ENCODE measurements around the gene MAST3.
A peak's percentile ranks its signal among the peaks of the same experiment; 100 is the strongest.

MAST3 gene

GRCh38 chr19:18112989-18113478, 15.5 kb downstream of the MAST3 start (continued):
- TF ChIP-seq ZNF2 (tag by site-specific recombination; IDR thresholded peaks at IDR 0.05), result peak; percentile 59; the same call in 1 of the 2 replicates
- TF ChIP-seq KLF17 (tag by site-specific recombination; IDR thresholded peaks at IDR 0.05), result peak; percentile 49; the same call in 1 of the 2 replicates
- peak; percentile 64; the same call in 1 of the 2 replicates for TF ChIP-seq IKZF3 (tag by site-specific recombination; IDR thresholded peaks at IDR 0.05)
- 0 out of 2 replicates have a peak, but pooled peaks have one; percentile 21 for TF ChIP-seq ZSCAN30 (tag by site-specific recombination; IDR thresholded peaks at IDR 0.05)
- TF ChIP-seq ZEB2 (tag by site-specific recombination; IDR thresholded peaks at IDR 0.05), result 0 out of 2 replicates have a peak, but pooled peaks have one; percentile 29
- peak; percentile 69; the same call in 1 of the 2 replicates for TF ChIP-seq ZNF600 (tag by site-specific recombination; IDR thresholded peaks at IDR 0.05)
- TF ChIP-seq ZNF394 (tag by site-specific recombination; IDR thresholded peaks at IDR 0.05; ENCODE audit: borderline replicate concordance), result peak; percentile 61; the same call in 1 of the 2 replicates
- TF ChIP-seq ZBTB48 (tag by site-specific recombination; IDR thresholded peaks at IDR 0.05), result peak; percentile 31; the same call in 1 of the 2 replicates
- 0 out of 2 replicates have a peak, but pooled peaks have one; percentile 16 for TF ChIP-seq ZFP69B (tag by site-specific recombination; IDR thresholded peaks at IDR 0.05)

- TF ChIP-seq ZNF623 (tag by site-specific recombination; IDR thresholded peaks at IDR 0.05) (peak; percentile 95), ZNF513 (tag by site-specific recombination; IDR thresholded peaks at IDR 0.05) (no peak)
- H3K36me3 ChIP-seq (ENCODE audit: control insufficient read depth in 2 of 2, insufficient read depth in 1 of 2, low read length in 2 of 2), result peaks cover 0 to 3% of the 10 kb centered on the region in 2 experiments; a peak in 1 of 3 replicates
- CTCF ChIA-PET, result interaction anchor here (0.7 to 6.7 kb wide), 19 partner anchors 15 to 221 kb away, joined by 3 to 83 read pairs (median 4); partner anchors contain the start of genes IFI30, JUND, MPV17L2 and PIK3R2
- H3K4me1 ChIP-seq (ENCODE audit: control insufficient read depth, insufficient read depth, low read length), result peaks cover 3% of the 10 kb centered on the region; the same call in 1 of the 2 replicates
- H3K27ac ChIP-seq (ENCODE audit: extremely low read depth, low read depth, low read length), result no peak overlapping the region
- H3K4me3 ChIP-seq (ENCODE audit: low read depth, low read length), result no peak overlapping the region
- POLR2A ChIA-PET, result interaction anchor here (1.5 kb wide), 1 partner anchor 138 kb away, joined by 4 read pairs; no protein-coding TSS in a partner anchor
- no peaks in the 10 kb centered on the region for H3K9me3 ChIP-seq (ENCODE audit: control insufficient read depth, insufficient read depth, low read depth, low read length)
Measured at GRCh38 chr19:18113827-18114226, 16.2 kb downstream of the MAST3 start.

- CTCF ChIA-PET, result interaction anchor here (1.4 to 6.7 kb wide), 2 partner anchors 51 to 53 kb away, joined by 3 to 83 read pairs; no protein-coding TSS in a partner anchor
- Histone ChIP-seq H3K27ac (ENCODE audit: extremely low read depth, low read depth, low read length) (no peak overlapping the region), H3K4me3 (ENCODE audit: low read depth, low read length) (no peak overlapping the region), H3K36me3 (ENCODE audit: control insufficient read depth in 2 of 2, insufficient read depth in 1 of 2, low read length in 2 of 2) (peaks cover 0 to 3% of the 10 kb centered on the region in 2 experiments; a peak in 1 of 3 replicates), H3K9me3 (ENCODE audit: control insufficient read depth, insufficient read depth, low read depth, low read length) (no peaks in the 10 kb centered on the region), H3K4me1 (ENCODE audit: control insufficient read depth, insufficient read depth, low read length) (peaks cover 3% of the 10 kb centered on the region; the same call in 1 of the 2 replicates)
- POLR2A ChIA-PET, result interaction anchor here (1.5 kb wide), 1 partner anchor 137 kb away, joined by 4 read pairs; no protein-coding TSS in a partner anchor
- TF ChIP-seq GLIS2 (tag by site-specific recombination; IDR thresholded peaks at IDR 0.05) (no peak), ZNF785 (tag by site-specific recombination; IDR thresholded peaks at IDR 0.05) (no peak), SCRT2 (tag by site-specific recombination; IDR thresholded peaks at IDR 0.05) (no peak), RBAK (tag by site-specific recombination; IDR thresholded peaks at IDR 0.05) (no peak), ZNF585B (tag by site-specific recombination; IDR thresholded peaks at IDR 0.05) (no peak)
Measured at GRCh38 chr19:18114483-18114882, 16.9 kb downstream of the MAST3 start.

GRCh38 chr19:18117364-18117691, 19.8 kb downstream of the MAST3 start:
- H3K4me1 ChIP-seq (ENCODE audit: control insufficient read depth, insufficient read depth, low read length), result no peaks in the 10 kb centered on the region
- peaks cover 0 to 2% of the 10 kb centered on the region in 2 experiments; a peak in 1 of 3 replicates for H3K36me3 ChIP-seq (ENCODE audit: control insufficient read depth in 2 of 2, insufficient read depth in 1 of 2, low read length in 2 of 2)
- POLR2A ChIA-PET, result interaction anchor here (1.0 to 1.7 kb wide), 2 partner anchors 35 to 164 kb away, joined by 3 to 7 read pairs; partner anchors contain the start of gene PIK3R2
- H3K4me3 ChIP-seq (ENCODE audit: low read depth, low read length), result peak overlapping the region; percentile 32
- no peak for TF ChIP-seq ZNF184 (tag by site-specific recombination; IDR thresholded peaks at IDR 0.05)
- no peak for TF ChIP-seq IKZF3 (tag by site-specific recombination; IDR thresholded peaks at IDR 0.05)
- peak; percentile 26; the same call in 1 of the 2 replicates for TF ChIP-seq KLF1 (tag by site-specific recombination; IDR thresholded peaks at IDR 0.05)
- peak; percentile 91 for TF ChIP-seq KLF9 (tag by site-specific recombination; IDR thresholded peaks at IDR 0.05; ENCODE audit: low read depth)
- no peak for TF ChIP-seq ZBTB6 (tag by site-specific recombination; IDR thresholded peaks at IDR 0.05)
- CTCF ChIA-PET, result interaction anchor here (0.6 to 1.1 kb wide), 2 partner anchors 82 to 474 kb away, joined by 3 to 5 read pairs; no protein-coding TSS in a partner anchor
- no peak overlapping the region for H3K27ac ChIP-seq (ENCODE audit: extremely low read depth, low read depth, low read length)
- no peaks in the 10 kb centered on the region for H3K9me3 ChIP-seq (ENCODE audit: control insufficient read depth, insufficient read depth, low read depth, low read length)

Measured in HEK293 (cell line).